A172 (cell line): ENCODE measurements around the gene SERPINF2. TPM values are rescaled to one million over a fixed set of nuclear protein-coding genes. Genes with fewer than 3 reads are reported as not detected.
"Not testable (repeated sequence)": the region's sequence is repeated elsewhere in the genome, so short reads cannot be mapped to it uniquely, and the experiment has no call there.

Source experiments
- DNase-seq: peaks from one replicate; pipeline ENCODE4 v3.0.0-alpha.2; 2015; ENCODE audit warnings: low spot score
- total RNA-seq: library from RNA; depleted of rRNA; stranded (reverse); fragments of >200 nt; shearing (Covaris generic); gene quantifications from 2 replicates; pipeline ENCODE4 v1.2.3, GENCODE V29; 2014; rRNA removed

SERPINF2 gene
- total RNA-seq, 1 experiment from 2014 or later: 0.64 TPM

GRCh38 chr17:1789936-1790335 is 47.3 kb downstream of the SERPINF2 start:
- DNase-seq: no peak

GRCh38 chr17:1792495-1793446 is 50.1 kb downstream of the SERPINF2 start:
- no peak for DNase-seq

GRCh38 chr17:1793447-1793806 is 50.8 kb downstream of the SERPINF2 start:
- peak; percentile 17 for DNase-seq

GRCh38 chr17:1796800-1797199 is 54.1 kb downstream of the SERPINF2 start:
- DNase-seq: no peak

GRCh38 chr17:1797323-1797722 is 54.7 kb downstream of the SERPINF2 start:
- DNase-seq: no peak

- not testable (repeated sequence) for DNase-seq
Observed at GRCh38 chr17:1797846-1798245, 55.2 kb downstream of the SERPINF2 start.

GRCh38 chr17:1800240-1800639 is 57.6 kb downstream of the SERPINF2 start:
- DNase-seq: no peak

- no peak for DNase-seq
Observed at GRCh38 chr17:1800712-1801111, 58.0 kb downstream of the SERPINF2 start.

- no peak for DNase-seq
Observed at GRCh38 chr17:1802429-1802828, 59.8 kb downstream of the SERPINF2 start.

- DNase-seq: no peak
Observed at GRCh38 chr17:1803280-1803679, 60.6 kb downstream of the SERPINF2 start.

Other genes with a start within 250 kb of the SERPINF2 start
- gene INPP5K, start 226.3 kb upstream of the SERPINF2 start, total RNA-seq: 36.1 and 40.8 TPM in 2 replicates
- gene PITPNA, start 180.1 kb upstream of the SERPINF2 start, total RNA-seq: 31.6 and 45.9 TPM in 2 replicates
- gene SLC43A2, start 114.0 kb upstream of the SERPINF2 start, total RNA-seq: 6.5 and 8.0 TPM in 2 replicates
- 1.0 and 1.1 TPM in 2 replicates for gene SCARF1, start 97.1 kb upstream of the SERPINF2 start, total RNA-seq
- 5.6 and 20.3 TPM in 2 replicates for gene RILP, start 93.0 kb upstream of the SERPINF2 start, total RNA-seq
- gene PRPF8, start 58.0 kb upstream of the SERPINF2 start, total RNA-seq: 77.9 and 90.5 TPM in 2 replicates
- 0.45 and 0.50 TPM in 2 replicates for gene TLCD2, start 32.5 kb upstream of the SERPINF2 start, total RNA-seq
- gene WDR81, start 18.2 kb upstream of the SERPINF2 start, total RNA-seq: 22.2 and 25.5 TPM in 2 replicates
- gene SERPINF1, start 19.2 kb downstream of the SERPINF2 start, total RNA-seq: 11.0 and 13.4 TPM in 2 replicates
- gene SMYD4, start 87.0 kb downstream of the SERPINF2 start, total RNA-seq: 5.1 and 7.7 TPM in 2 replicates
- gene RPA1, start 87.1 kb downstream of the SERPINF2 start, total RNA-seq: 41.1 and 46.1 TPM in 2 replicates